ENCODE data around the gene KSR2. TPM values are rescaled to one million over a fixed set of nuclear protein-coding genes. Genes with fewer than 3 reads are reported as not detected.
"Not testable (repeated sequence)": the region's sequence is repeated elsewhere in the genome, so short reads cannot be mapped to it uniquely, and the experiment has no call there.

Gene KSR2
- total RNA-seq, 1 donor from 2014 or later = 0.10 TPM

DNA sequence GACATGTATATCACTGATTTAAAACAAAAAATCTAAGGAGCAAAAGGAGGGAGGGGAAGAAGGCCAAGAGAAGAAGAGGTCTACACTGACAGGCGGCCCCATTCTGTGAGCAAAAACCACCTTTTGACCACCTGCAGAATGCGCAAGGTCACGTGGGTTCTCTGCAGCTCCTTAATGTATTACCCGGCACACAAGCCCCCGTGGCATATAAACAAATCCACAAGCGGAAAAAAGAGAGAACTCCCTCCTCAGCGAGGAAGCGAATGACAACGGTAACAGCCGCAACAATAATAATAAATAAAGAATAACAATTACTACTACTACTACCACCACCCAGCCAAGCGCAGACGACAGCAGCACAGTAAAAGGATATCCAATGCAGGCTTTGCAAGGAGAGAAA is 1.3 kb downstream of the KSR2 start:
- no peak for DNase-seq

DNA sequence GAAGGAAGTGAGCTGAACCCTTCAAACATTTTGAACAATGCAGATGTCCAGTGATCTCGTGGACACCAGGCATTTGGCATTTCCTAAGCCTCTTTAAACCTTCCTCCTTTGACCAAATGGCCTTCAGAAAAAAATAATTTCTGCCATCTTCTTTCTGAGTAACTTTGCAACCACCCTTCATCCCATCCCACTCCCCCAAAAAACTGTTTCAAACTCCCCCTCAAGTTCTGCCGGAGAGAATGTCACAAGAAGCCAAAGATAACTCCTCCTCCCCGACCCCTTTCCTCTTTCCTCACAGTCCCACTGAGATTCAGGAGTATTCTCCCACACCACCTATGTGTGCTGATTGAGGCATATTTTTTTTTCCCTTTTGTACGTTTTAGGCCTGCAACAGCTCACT is 1.7 kb downstream of the KSR2 start:
- no peak for DNase-seq

- no peak for DNase-seq
These were observed 2.3 kb downstream of the KSR2 start for GRCh38 chr12:117966511-117966910.

GRCh38 chr12:117963836-117964235 is 5.0 kb downstream of the KSR2 start:
- no peak for DNase-seq

- DNase-seq = no peak
These were observed 31.9 kb downstream of the KSR2 start for GRCh38 chr12:117936722-117937484.

- DNase-seq = no peak
These were observed 35.2 kb downstream of the KSR2 start for GRCh38 chr12:117933545-117933944.

DNA sequence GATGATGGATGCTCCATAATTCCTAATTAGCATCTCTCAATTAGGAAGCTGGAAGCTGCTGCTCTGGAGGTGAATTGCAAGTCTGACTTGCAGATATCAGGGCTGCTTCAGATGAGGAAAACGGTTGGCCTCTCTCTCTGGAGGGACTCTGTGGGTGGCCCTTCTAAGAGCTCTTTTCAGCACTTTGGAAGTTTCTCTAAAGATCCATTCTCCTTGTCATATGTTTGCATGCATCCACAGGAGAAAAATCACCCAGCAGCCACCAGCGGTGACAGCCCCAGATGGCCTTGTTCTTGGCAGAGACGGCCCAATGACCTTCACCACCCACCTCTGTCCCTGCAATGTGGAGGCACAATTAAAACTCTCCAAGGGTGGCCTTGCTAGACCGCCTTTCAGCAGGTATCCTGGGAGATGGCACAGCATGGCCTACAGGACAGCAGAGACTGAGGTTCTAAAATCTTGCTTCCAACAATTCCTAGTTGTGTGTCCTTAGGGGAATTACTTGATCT is 42.3 kb downstream of the KSR2 start:
- no peak for DNase-seq

GRCh38 chr12:117921929-117922777 is 46.6 kb downstream of the KSR2 start:
- no peak for DNase-seq

DNA sequence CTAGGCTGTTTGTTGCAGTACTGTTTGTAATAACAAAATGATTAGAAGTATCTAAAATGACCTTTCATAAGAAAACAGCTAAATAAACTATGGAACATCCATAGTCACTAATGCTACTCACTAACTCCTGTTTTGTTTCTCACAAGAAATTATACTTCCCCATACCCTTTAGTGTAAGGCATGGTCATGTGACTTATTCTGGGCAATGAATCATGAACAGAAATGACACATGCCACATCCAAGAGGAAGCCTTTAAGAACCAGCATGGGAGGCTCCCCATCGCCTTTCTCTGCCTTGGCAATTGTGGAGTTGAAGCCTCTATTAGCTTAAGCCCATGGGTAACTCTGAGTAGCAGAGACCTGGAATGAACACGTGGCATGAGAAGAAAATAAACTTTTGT is 49.3 kb downstream of the KSR2 start:
- DNase-seq = no peak

GRCh38 chr12:117914686-117915085 is 54.1 kb downstream of the KSR2 start:
- DNase-seq = no peak

GRCh38 chr12:117912756-117913155 is 56.0 kb downstream of the KSR2 start:
- DNase-seq = peak; percentile 3

DNA sequence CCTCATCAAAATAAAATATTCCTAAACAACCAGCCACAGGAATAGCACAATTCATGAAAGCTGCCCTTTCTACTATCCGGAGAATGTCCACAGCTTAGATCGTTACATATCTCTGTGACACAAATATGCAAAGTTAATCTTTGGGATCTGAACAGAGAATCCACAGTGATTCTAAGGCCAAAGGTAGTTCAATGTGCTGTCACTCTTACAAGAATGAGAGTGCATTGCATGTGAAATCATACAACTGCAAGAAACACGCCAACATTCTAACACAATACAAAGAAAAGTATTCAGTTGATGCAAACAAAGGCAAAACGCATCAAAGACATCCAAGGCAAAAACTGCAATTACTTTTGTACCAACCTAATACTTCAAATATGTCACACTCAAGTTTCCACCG is 60.4 kb downstream of the KSR2 start:
- DNase-seq = no peak

- DNase-seq = peak; percentile 15
These were observed 61.6 kb downstream of the KSR2 start for GRCh38 chr12:117907108-117907689.

GRCh38 chr12:117904051-117904450 is 64.7 kb downstream of the KSR2 start:
- no peak for DNase-seq

- DNase-seq = no peak
These were observed 65.5 kb downstream of the KSR2 start for GRCh38 chr12:117903110-117903840.

DNA sequence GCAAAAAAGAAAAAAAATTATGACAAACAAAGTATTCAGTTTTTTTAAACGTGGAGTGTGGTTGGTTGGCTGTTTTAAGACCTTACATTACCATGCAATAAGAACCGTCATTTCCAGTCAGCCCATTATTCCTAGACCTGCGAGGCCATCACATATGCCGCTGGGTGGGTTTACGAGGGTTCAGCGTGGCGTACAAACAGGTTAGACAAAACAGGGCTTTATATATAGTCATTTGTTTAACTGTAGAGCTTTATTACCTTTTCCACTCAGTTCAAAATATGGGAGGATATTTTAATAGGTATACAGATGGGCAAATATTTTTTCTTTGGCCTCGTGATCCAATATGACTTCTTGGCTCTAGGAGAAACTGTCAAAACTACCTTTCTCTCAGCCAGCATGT is 67.2 kb downstream of the KSR2 start:
- no peak for DNase-seq

- no peak for DNase-seq
These were observed 68.2 kb downstream of the KSR2 start for GRCh38 chr12:117900561-117900960.

DNA sequence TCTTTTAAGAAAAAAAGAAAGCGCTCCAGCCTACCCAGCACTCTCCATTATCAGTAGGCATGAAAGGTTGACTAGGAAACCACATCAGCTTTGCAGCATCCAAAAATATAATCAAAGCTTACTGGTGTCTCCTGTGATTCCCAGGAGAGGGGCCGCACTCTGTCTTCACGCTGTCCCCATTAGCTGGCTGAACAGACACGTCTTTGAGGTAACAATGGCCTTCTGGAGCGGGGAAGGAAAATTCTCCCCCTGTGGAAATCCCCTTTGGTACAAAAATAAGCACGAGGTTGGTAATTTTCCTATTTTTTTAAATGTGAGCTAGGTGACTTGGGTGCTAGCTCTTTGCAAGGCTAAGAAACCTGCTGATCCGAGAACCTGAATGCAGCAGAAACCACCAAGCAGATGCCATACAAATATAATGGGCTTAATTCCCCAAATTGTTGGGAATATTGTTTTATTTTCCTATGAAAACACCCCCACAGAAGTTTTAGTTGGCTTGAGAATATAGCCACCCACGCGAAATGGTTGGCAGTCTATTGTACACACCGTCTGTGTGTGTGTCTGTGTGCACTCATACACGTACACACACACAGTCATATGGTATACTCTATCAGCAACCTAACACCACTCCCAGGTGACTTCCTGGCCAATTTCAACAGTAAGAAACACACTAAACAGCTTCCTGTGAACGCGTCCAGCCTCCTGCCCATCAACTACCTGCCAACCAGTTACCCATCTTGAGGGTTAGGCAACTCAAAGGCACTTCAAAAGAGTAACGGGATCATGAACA is 71.2 kb downstream of the KSR2 start:
- no peak for DNase-seq

GRCh38 chr12:117896009-117896408 is 72.8 kb downstream of the KSR2 start:
- no peak for DNase-seq

DNA sequence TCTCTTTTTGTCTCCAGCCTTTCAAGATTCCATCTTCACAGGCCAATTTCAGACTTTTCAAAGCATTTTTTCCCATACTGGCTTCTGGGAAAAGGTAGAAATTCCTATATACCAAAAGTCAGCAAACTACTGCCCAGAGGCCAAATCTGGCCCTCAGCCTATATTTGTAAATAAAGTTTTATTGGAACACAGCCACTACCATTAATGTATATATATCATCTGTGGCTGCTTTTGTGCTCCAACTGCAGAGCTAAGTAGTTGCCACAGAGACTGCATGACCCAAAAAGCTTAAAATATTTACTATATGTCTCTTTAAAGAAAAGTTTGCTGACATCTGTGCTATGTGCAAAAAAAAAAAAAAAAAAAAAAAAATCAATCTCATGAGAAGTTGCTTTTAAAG is 76.3 kb downstream of the KSR2 start:
- DNase-seq = no peak

GRCh38 chr12:117891265-117891664 is 77.5 kb downstream of the KSR2 start:
- DNase-seq = not testable (repeated sequence)

All from tongue (tissue), 2 donors.